ENCODE data around the gene ADAMTSL2. TPM values are rescaled to one million over a fixed set of nuclear protein-coding genes. Genes with fewer than 3 reads are reported as not detected.

Gene ADAMTSL2
- total and polyA plus RNA-seq, 2 donors, result 0.68 to 1.7 TPM

GRCh38 chr9:133536536-133536935, 2.0 kb downstream of the ADAMTSL2 start:
- no peak overlapping the region for H3K4me3 ChIP-seq (ENCODE audit: low read length in 2 of 2)
- H3K27ac ChIP-seq (ENCODE audit: low read depth in 1 of 2, low read length in 1 of 2), result no peak overlapping the region
- no peaks in the 10 kb centered on the region for H3K36me3 ChIP-seq (ENCODE audit: control insufficient read depth in 2 of 2, insufficient read depth in 2 of 2, low read length in 1 of 2)
- no peak for DNase-seq (ENCODE audit: low read depth in 6 of 9, low spot score in 9 of 9)
- 96% methylated on average over 9 of the region's 9 CpGs for WGBS
- H3K27me3 ChIP-seq (ENCODE audit: control insufficient read depth in 2 of 2, insufficient read depth in 1 of 2, low read length in 1 of 2), result peaks cover 15 to 79% of the 10 kb centered on the region in 2 donors
- peaks cover 25 to 43% of the 10 kb centered on the region in 2 donors for H3K4me1 ChIP-seq (ENCODE audit: control insufficient read depth in 2 of 2, insufficient read depth in 2 of 2, low read length in 2 of 2)
- no peaks in the 10 kb centered on the region for H3K9me3 ChIP-seq (ENCODE audit: control insufficient read depth in 2 of 2, insufficient read depth in 1 of 2, low read length in 1 of 2)

- DNase-seq (ENCODE audit: low read depth in 6 of 9, low spot score in 9 of 9), result no peak
- Histone ChIP-seq H3K4me1 (ENCODE audit: control insufficient read depth in 2 of 2, insufficient read depth in 2 of 2, low read length in 2 of 2) (peaks cover 25 to 43% of the 10 kb centered on the region in 2 donors), H3K27me3 (ENCODE audit: control insufficient read depth in 2 of 2, insufficient read depth in 1 of 2, low read length in 1 of 2) (peaks cover 15 to 85% of the 10 kb centered on the region in 2 donors), H3K9me3 (ENCODE audit: control insufficient read depth in 2 of 2, insufficient read depth in 1 of 2, low read length in 1 of 2) (no peaks in the 10 kb centered on the region), H3K4me3 (ENCODE audit: low read length in 2 of 2) (no peak overlapping the region), H3K27ac (ENCODE audit: low read depth in 1 of 2, low read length in 1 of 2) (no peak overlapping the region), H3K36me3 (ENCODE audit: control insufficient read depth in 2 of 2, insufficient read depth in 2 of 2, low read length in 1 of 2) (no peaks in the 10 kb centered on the region)
- 97% methylated on average over 16 of the region's 16 CpGs for WGBS
Observed at GRCh38 chr9:133537257-133537656, 2.8 kb downstream of the ADAMTSL2 start.

GRCh38 chr9:133538176-133538575, 3.7 kb downstream of the ADAMTSL2 start:
- Histone ChIP-seq H3K9me3 (ENCODE audit: control insufficient read depth in 2 of 2, insufficient read depth in 1 of 2, low read length in 1 of 2) (no peaks in the 10 kb centered on the region), H3K4me3 (ENCODE audit: low read length in 2 of 2) (no peak overlapping the region), H3K27ac (ENCODE audit: low read depth in 1 of 2, low read length in 1 of 2) (no peak overlapping the region), H3K27me3 (ENCODE audit: control insufficient read depth in 2 of 2, insufficient read depth in 1 of 2, low read length in 1 of 2) (peaks cover 15 to 81% of the 10 kb centered on the region in 2 donors), H3K4me1 (ENCODE audit: control insufficient read depth in 2 of 2, insufficient read depth in 2 of 2, low read length in 2 of 2) (peaks cover 18 to 34% of the 10 kb centered on the region in 2 donors), H3K36me3 (ENCODE audit: control insufficient read depth in 2 of 2, insufficient read depth in 2 of 2, low read length in 1 of 2) (no peaks in the 10 kb centered on the region)
- 92% methylated on average over 14 of the region's 14 CpGs for WGBS
- no peak for DNase-seq (ENCODE audit: low read depth in 6 of 9, low spot score in 9 of 9)

GRCh38 chr9:133538851-133539833, 4.6 kb downstream of the ADAMTSL2 start:
- Histone ChIP-seq H3K4me1 (ENCODE audit: control insufficient read depth in 2 of 2, insufficient read depth in 2 of 2, low read length in 2 of 2) (peaks cover 9 to 24% of the 10 kb centered on the region in 2 donors), H3K27ac (ENCODE audit: low read depth in 1 of 2, low read length in 1 of 2) (no peak overlapping the region), H3K4me3 (ENCODE audit: low read length in 2 of 2) (no peak overlapping the region)

GRCh38 chr9:133539991-133540697, 5.6 kb downstream of the ADAMTSL2 start:
- WGBS, result 35% methylated on average over 22 of the region's 22 CpGs
- no peak for DNase-seq (ENCODE audit: low read depth in 6 of 9, low spot score in 9 of 9)
- no peaks in the 10 kb centered on the region for H3K36me3 ChIP-seq (ENCODE audit: control insufficient read depth in 2 of 2, insufficient read depth in 2 of 2, low read length in 1 of 2)
- no peak overlapping the region for H3K27ac ChIP-seq (ENCODE audit: low read depth in 1 of 2, low read length in 1 of 2)
- no peak overlapping the region for H3K4me3 ChIP-seq (ENCODE audit: low read length in 2 of 2)
- no peaks in the 10 kb centered on the region for H3K9me3 ChIP-seq (ENCODE audit: control insufficient read depth in 2 of 2, insufficient read depth in 1 of 2, low read length in 1 of 2)
- H3K4me1 ChIP-seq (ENCODE audit: control insufficient read depth in 2 of 2, insufficient read depth in 2 of 2, low read length in 2 of 2), result peaks cover 0 to 14% of the 10 kb centered on the region in 2 donors
- peaks cover 15 to 64% of the 10 kb centered on the region in 2 donors for H3K27me3 ChIP-seq (ENCODE audit: control insufficient read depth in 2 of 2, insufficient read depth in 1 of 2, low read length in 1 of 2)

More at GRCh38 chr9:133538851-133539833, 4.6 kb downstream of the ADAMTSL2 start:
- Histone ChIP-seq H3K36me3 (ENCODE audit: control insufficient read depth in 2 of 2, insufficient read depth in 2 of 2, low read length in 1 of 2) (no peaks in the 10 kb centered on the region), H3K27me3 (ENCODE audit: control insufficient read depth in 2 of 2, insufficient read depth in 1 of 2, low read length in 1 of 2) (peaks cover 15 to 74% of the 10 kb centered on the region in 2 donors), H3K9me3 (ENCODE audit: control insufficient read depth in 2 of 2, insufficient read depth in 1 of 2, low read length in 1 of 2) (no peaks in the 10 kb centered on the region)
- DNase-seq (ENCODE audit: low read depth in 6 of 9, low spot score in 9 of 9), result no peak
- 35% methylated on average over 47 of the region's 47 CpGs for WGBS

- Histone ChIP-seq H3K36me3 (ENCODE audit: control insufficient read depth in 2 of 2, insufficient read depth in 2 of 2, low read length in 1 of 2) (no peaks in the 10 kb centered on the region), H3K27me3 (ENCODE audit: control insufficient read depth in 2 of 2, insufficient read depth in 1 of 2, low read length in 1 of 2) (peaks cover 15 to 60% of the 10 kb centered on the region in 2 donors), H3K4me1 (ENCODE audit: control insufficient read depth in 2 of 2, insufficient read depth in 2 of 2, low read length in 2 of 2) (peaks cover 0 to 14% of the 10 kb centered on the region in 2 donors), H3K27ac (ENCODE audit: low read depth in 1 of 2, low read length in 1 of 2) (no peak overlapping the region), H3K4me3 (ENCODE audit: low read length in 2 of 2) (no peak overlapping the region), H3K9me3 (ENCODE audit: control insufficient read depth in 2 of 2, insufficient read depth in 1 of 2, low read length in 1 of 2) (no peaks in the 10 kb centered on the region)
- no peak for DNase-seq (ENCODE audit: low read depth in 6 of 9, low spot score in 9 of 9)
- WGBS, result 45% methylated on average over 18 of the region's 18 CpGs
Observed at GRCh38 chr9:133540698-133541025, 6.2 kb downstream of the ADAMTSL2 start.

- DNase-seq (ENCODE audit: low read depth in 6 of 9, low spot score in 9 of 9), result no peak
- WGBS, result 83% methylated on average over 13 of the region's 13 CpGs
- Histone ChIP-seq H3K4me1 (ENCODE audit: control insufficient read depth in 2 of 2, insufficient read depth in 2 of 2, low read length in 2 of 2) (peaks cover 0 to 14% of the 10 kb centered on the region in 2 donors), H3K27me3 (ENCODE audit: control insufficient read depth in 2 of 2, insufficient read depth in 1 of 2, low read length in 1 of 2) (peaks cover 15 to 52% of the 10 kb centered on the region in 2 donors), H3K36me3 (ENCODE audit: control insufficient read depth in 2 of 2, insufficient read depth in 2 of 2, low read length in 1 of 2) (no peaks in the 10 kb centered on the region), H3K4me3 (ENCODE audit: low read length in 2 of 2) (no peak overlapping the region), H3K27ac (ENCODE audit: low read depth in 1 of 2, low read length in 1 of 2) (no peak overlapping the region), H3K9me3 (ENCODE audit: control insufficient read depth in 2 of 2, insufficient read depth in 1 of 2, low read length in 1 of 2) (no peaks in the 10 kb centered on the region)
Observed at GRCh38 chr9:133542002-133542401, 7.5 kb downstream of the ADAMTSL2 start.

GRCh38 chr9:133543772-133544467, 9.4 kb downstream of the ADAMTSL2 start:
- H3K4me1 ChIP-seq (ENCODE audit: control insufficient read depth in 2 of 2, insufficient read depth in 2 of 2, low read length in 2 of 2), result peaks cover 0 to 18% of the 10 kb centered on the region in 2 donors
- H3K4me3 ChIP-seq (ENCODE audit: low read length in 2 of 2), result no peak overlapping the region
- WGBS, result 88% methylated on average over 16 of the region's 16 CpGs
- no peak overlapping the region for H3K27ac ChIP-seq (ENCODE audit: low read depth in 1 of 2, low read length in 1 of 2)
- H3K36me3 ChIP-seq (ENCODE audit: control insufficient read depth in 2 of 2, insufficient read depth in 2 of 2, low read length in 1 of 2), result no peaks in the 10 kb centered on the region
- no peaks in the 10 kb centered on the region for H3K9me3 ChIP-seq (ENCODE audit: control insufficient read depth in 2 of 2, insufficient read depth in 1 of 2, low read length in 1 of 2)
- H3K27me3 ChIP-seq (ENCODE audit: control insufficient read depth in 2 of 2, insufficient read depth in 1 of 2, low read length in 1 of 2), result peaks cover 15 to 33% of the 10 kb centered on the region in 2 donors
- DNase-seq (ENCODE audit: low read depth in 6 of 9, low spot score in 9 of 9), result no peak

Data from thymus (tissue), 11 donors.